Mammary epithelial cell (primary cell): Measurements from ENCODE around the gene CLEC17A.

Experiments
- EZH2 ChIP-seq: IDR thresholded peaks from 2 replicates; pipeline ENCODE4 v1.6.1; 2012; ENCODE audit warnings: low read length, inconsistent platforms, borderline replicate concordance
- TF ChIP-seq, protein P1 (sequence below), 2 donors: IDR thresholded peaks in 1 of 2; conservative IDR thresholded peaks in 1 of 2; 2 replicates each; pipeline ENCODE4 v1.5.1; 2011 to 2012; ENCODE audit warnings: inconsistent platforms in 2 of 2, low read length in 2 of 2, mild to moderate bottlenecking in 2 of 2, control low read depth in 1 of 2, low read depth in 1 of 2; ENCODE audit not compliant: insufficient read depth in 1 of 2; ENCODE audit errors: extremely low read depth in 1 of 2

DNA sequence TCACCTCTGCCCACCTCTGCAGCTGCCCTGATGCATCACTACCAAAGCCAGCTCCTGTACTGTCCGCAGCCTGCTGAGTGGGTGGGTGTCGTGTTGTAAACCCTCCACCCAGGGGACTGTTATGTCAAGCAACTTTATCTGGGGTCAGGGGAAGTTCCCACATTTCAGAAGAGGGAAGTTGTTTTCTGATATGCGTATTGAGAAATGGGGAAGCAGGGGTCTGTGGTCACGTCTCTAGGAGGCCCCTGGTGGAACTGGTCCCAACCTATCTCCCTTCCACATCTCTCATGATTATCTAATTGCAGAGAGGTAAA is 31.2 kb downstream of the CLEC17A start:
- TF ChIP-seq, protein P1, sequence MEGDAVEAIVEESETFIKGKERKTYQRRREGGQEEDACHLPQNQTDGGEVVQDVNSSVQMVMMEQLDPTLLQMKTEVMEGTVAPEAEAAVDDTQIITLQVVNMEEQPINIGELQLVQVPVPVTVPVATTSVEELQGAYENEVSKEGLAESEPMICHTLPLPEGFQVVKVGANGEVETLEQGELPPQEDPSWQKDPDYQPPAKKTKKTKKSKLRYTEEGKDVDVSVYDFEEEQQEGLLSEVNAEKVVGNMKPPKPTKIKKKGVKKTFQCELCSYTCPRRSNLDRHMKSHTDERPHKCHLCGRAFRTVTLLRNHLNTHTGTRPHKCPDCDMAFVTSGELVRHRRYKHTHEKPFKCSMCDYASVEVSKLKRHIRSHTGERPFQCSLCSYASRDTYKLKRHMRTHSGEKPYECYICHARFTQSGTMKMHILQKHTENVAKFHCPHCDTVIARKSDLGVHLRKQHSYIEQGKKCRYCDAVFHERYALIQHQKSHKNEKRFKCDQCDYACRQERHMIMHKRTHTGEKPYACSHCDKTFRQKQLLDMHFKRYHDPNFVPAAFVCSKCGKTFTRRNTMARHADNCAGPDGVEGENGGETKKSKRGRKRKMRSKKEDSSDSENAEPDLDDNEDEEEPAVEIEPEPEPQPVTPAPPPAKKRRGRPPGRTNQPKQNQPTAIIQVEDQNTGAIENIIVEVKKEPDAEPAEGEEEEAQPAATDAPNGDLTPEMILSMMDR (conservative IDR thresholded peaks at IDR 0.05 in 1 of 2, IDR thresholded peaks at IDR 0.05 in 1 of 2; ENCODE audit: extremely low read depth in 1 of 2, insufficient read depth in 1 of 2, low read depth in 1 of 2, low read length in 2 of 2): no peak
- TF ChIP-seq EZH2: no peak
